Loucy (cell line): Measurements from ENCODE around the gene RNASE11.

ENCODE experiments used
- H2AFZ ChIP-seq: fragments of 200-600 bp; sonication (generic); 2 replicates; pipeline ENCODE4 v1.6.0; 2016; ENCODE audit warnings: antibody characterized with exemption, mild to moderate bottlenecking, low read length, moderate library complexity
- H3F3A ChIP-seq: fragments of 200-600 bp; 2 replicates; pipeline ENCODE4 v1.6.0; 2016; ENCODE audit warnings: antibody characterized with exemption, low read depth, mild to moderate bottlenecking
- H3K27me3 ChIP-seq: fragments of 200-600 bp; sonication (generic); 2 replicates; pipeline ENCODE4 v1.6.1; 2014; ENCODE audit warnings: low read length, mild to moderate bottlenecking; ENCODE audit not compliant: insufficient read depth, poor library complexity, severe bottlenecking
- H3K36me3 ChIP-seq: fragments of 200-600 bp; sonication (generic); 2 replicates; pipeline ENCODE4 v1.6.1; 2016; ENCODE audit warnings: low read length; ENCODE audit not compliant: insufficient read depth
- H3K4me1 ChIP-seq: fragments of 200-600 bp; sonication (generic); 2 replicates; pipeline ENCODE4 v1.5.1; 2014; ENCODE audit warnings: low read length, mild to moderate bottlenecking; ENCODE audit not compliant: insufficient read depth, poor library complexity, severe bottlenecking
- H3K4me2 ChIP-seq: fragments of 200-600 bp; sonication (generic); 2 replicates; pipeline ENCODE4 v1.6.0; 2014; ENCODE audit warnings: antibody characterized with exemption, low read length, low read depth, mild to moderate bottlenecking; ENCODE audit not compliant: poor library complexity, severe bottlenecking
- H3K4me3 ChIP-seq: fragments of 200-600 bp; sonication (generic); 2 replicates; pipeline ENCODE4 v1.5.1; 2014; ENCODE audit warnings: low read length, mild to moderate bottlenecking, mixed read lengths; ENCODE audit not compliant: poor library complexity, severe bottlenecking
- H3K79me2 ChIP-seq: fragments of 200-600 bp; sonication (generic); 2 replicates; pipeline ENCODE4 v1.6.1; 2014; ENCODE audit warnings: low read length; ENCODE audit not compliant: insufficient read depth
- H3K9ac ChIP-seq: fragments of 200-600 bp; sonication (generic); 2 replicates; pipeline ENCODE4 v1.6.0; 2014; ENCODE audit warnings: mild to moderate bottlenecking, low read depth, low read length, moderate library complexity; ENCODE audit not compliant: poor library complexity, severe bottlenecking
- H3K9me2 ChIP-seq: fragments of 200-600 bp; sonication (generic); replicated peaks from 2 replicates; pipeline ENCODE4 v1.6.1; 2016; ENCODE audit warnings: low read depth, low read length, mixed read lengths
- H3K9me3 ChIP-seq: fragments of 200-600 bp; sonication (generic); 2 replicates; pipeline ENCODE4 v1.6.1; 2014; ENCODE audit warnings: mild to moderate bottlenecking, antibody characterized with exemption, low read length, low read depth; ENCODE audit not compliant: insufficient read depth
- H4K20me1 ChIP-seq: fragments of 200-600 bp; sonication (generic); 2 replicates; pipeline ENCODE4 v1.6.0; 2014; ENCODE audit warnings: antibody characterized with exemption, low read length, mild to moderate bottlenecking; ENCODE audit not compliant: insufficient read depth, poor library complexity, severe bottlenecking
- CTCF ChIP-seq: fragments of 200-600 bp; sonication (generic); conservative IDR thresholded peaks from 2 replicates; pipeline ENCODE4 v1.5.1; 2014; ENCODE audit warnings: mild to moderate bottlenecking, antibody characterized with exemption, low read length
- EZH2phosphoT487 ChIP-seq: fragments of 200-600 bp; IDR thresholded peaks from 2 replicates; pipeline ENCODE4 v1.6.1; 2018; ENCODE audit warnings: antibody characterized with exemption, mild to moderate bottlenecking, moderate library complexity, borderline replicate concordance

RNASE11 gene

DNA sequence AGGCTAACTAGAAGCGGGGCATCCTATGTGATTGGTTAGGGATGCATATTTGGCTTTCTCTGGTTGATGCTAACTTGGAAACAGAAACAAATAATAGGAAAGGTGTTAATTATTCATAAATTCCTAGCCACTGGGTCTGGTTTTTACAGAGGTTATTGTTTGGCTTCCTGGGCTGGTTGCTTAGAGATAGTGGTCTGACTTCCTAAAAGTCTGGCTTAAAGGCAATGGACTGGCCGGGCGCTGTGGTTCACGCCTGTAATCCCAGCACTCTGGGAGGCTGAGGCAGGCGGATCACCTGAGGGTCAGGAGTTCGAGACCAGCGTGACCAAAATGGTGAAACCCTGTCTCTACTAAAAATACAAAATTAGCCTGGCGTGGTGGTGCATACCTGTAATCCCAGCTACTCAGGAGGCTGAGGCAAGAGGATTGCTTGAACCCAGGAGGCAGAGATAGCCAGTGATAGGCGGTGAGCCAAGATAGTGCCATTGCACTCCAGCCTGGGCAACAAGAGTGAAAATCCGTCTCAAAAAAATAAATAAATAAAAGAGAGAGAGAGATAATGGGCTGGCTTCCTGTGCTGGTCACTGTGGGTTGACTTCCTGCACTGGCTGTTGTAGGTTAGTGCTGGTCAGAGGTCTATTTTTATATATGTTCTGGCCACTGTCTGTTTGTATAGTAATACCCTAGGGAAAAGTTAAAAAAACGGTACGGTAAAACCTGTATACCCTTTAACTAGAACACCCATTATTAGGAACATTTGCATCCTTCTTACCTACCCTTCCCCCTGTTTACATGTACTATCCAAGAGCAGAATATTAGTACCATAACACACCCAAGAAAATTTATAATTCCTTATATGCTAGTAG lies 29.6 kb upstream of the RNASE11 start:
- Histone ChIP-seq H3K9ac (peak overlapping the region; percentile 15), H3K4me1 (peaks cover 24% of the 10 kb centered on the region), H3K4me2 (peak overlapping the region; percentile 68), H3K36me3 (no peaks in the 10 kb centered on the region), H3K4me3 (peak overlapping the region; percentile 37), H4K20me1 (no peaks in the 10 kb centered on the region), H3F3A (no peaks in the 10 kb centered on the region), H3K27me3 (no peaks in the 10 kb centered on the region), H3K9me2 (no peaks in the 10 kb centered on the region), H3K9me3 (no peaks in the 10 kb centered on the region), H3K79me2 (no peaks in the 10 kb centered on the region), H2AFZ (peak overlapping the region; percentile 34; the same call in 1 of the 2 replicates)
- TF ChIP-seq EZH2phosphoT487 (no peak), CTCF (no peak)

- Histone ChIP-seq H3K4me2 (no peak overlapping the region), H3K79me2 (no peaks in the 10 kb centered on the region), H3K9me3 (no peaks in the 10 kb centered on the region), H3K9ac (no peak overlapping the region), H4K20me1 (no peaks in the 10 kb centered on the region), H3K27me3 (no peaks in the 10 kb centered on the region), H2AFZ (no peak overlapping the region), H3K4me1 (peaks cover 35% of the 10 kb centered on the region), H3K9me2 (no peaks in the 10 kb centered on the region), H3K36me3 (no peaks in the 10 kb centered on the region), H3F3A (0 out of 2 replicates have a peak, but pooled peaks cover 2% of the 10 kb centered on the region), H3K4me3 (no peak overlapping the region)
- TF ChIP-seq EZH2phosphoT487 (no peak), CTCF (no peak)
Measured at GRCh38 chr14:20615996-20616395, 28.2 kb upstream of the RNASE11 start.

- Histone ChIP-seq H3K9me2 (no peaks in the 10 kb centered on the region), H3F3A (0 out of 2 replicates have a peak, but pooled peaks cover 2% of the 10 kb centered on the region), H3K4me1 (peaks cover 45% of the 10 kb centered on the region), H3K9ac (peak overlapping the region; percentile 58), H3K9me3 (no peaks in the 10 kb centered on the region), H3K4me3 (peak overlapping the region; percentile 77), H3K79me2 (no peaks in the 10 kb centered on the region), H3K4me2 (peak overlapping the region; percentile 79), H3K36me3 (no peaks in the 10 kb centered on the region), H4K20me1 (no peaks in the 10 kb centered on the region), H3K27me3 (no peaks in the 10 kb centered on the region), H2AFZ (peak overlapping the region; percentile 13; the same call in 1 of the 2 replicates)
- TF ChIP-seq CTCF: no peak
- no peak for TF ChIP-seq EZH2phosphoT487
Measured at GRCh38 chr14:20614038-20614840, 26.4 kb upstream of the RNASE11 start.
